Stomach (tissue), 9 donors: Measurements from ENCODE around the gene TP63. TPM values are rescaled to one million over a fixed set of nuclear protein-coding genes. Genes with fewer than 3 reads are reported as not detected.

Source experiments
- DNase-seq, 2 donors: peaks; one replicate each; pipeline versions ENCODE4 v3.0.0 to v3.0.0-alpha.2; 2013 to 2019
- H3K27ac ChIP-seq, 5 donors: fragments of 200-600 bp in 4 of 5; sonication (generic) in 4 of 5; one replicate each; pipeline ENCODE4 v1.5.1; 2013 to 2019; ENCODE audit warnings: mild to moderate bottlenecking in 1 of 5, moderate library complexity in 1 of 5
- H3K27me3 ChIP-seq, 3 donors: fragments of 200-600 bp; sonication (generic); one replicate each; pipeline ENCODE4 v1.5.1; 2017 to 2019; ENCODE audit warnings: mixed run types in 1 of 3
- H3K36me3 ChIP-seq, 4 donors: fragments of 200-600 bp; sonication (generic); 1 replicate in 3 of 4; 2 replicates in 1 of 4; pipeline ENCODE4 v1.5.1; 2016 to 2019
- H3K4me1 ChIP-seq, 4 donors: fragments of 200-600 bp; sonication (generic); one replicate each; pipeline ENCODE4 v1.5.1; 2016 to 2019
- H3K4me3 ChIP-seq, 4 donors: fragments of 200-600 bp; sonication (generic) in 3 of 4; one replicate each; pipeline ENCODE4 v1.5.1; 2016 to 2019; ENCODE audit warnings: mild to moderate bottlenecking in 1 of 4
- H3K9me3 ChIP-seq, 4 donors: fragments of 200-600 bp; sonication (generic); one replicate each; pipeline ENCODE4 v1.5.1; 2016 to 2019
- EP300 ChIP-seq: sonication (generic); formaldehyde crosslinking; IDR thresholded peaks from one replicate; pipeline ENCODE4 v1.6.1; 2017; ENCODE audit warnings: antibody characterized with exemption
- POLR2A ChIP-seq, 4 donors: fragments of 450-650 bp; IDR thresholded peaks; one replicate each; pipeline ENCODE4 v1.6.1; 2016; ENCODE audit warnings: antibody characterized with exemption in 4 of 4, control low read depth in 2 of 4, mild to moderate bottlenecking in 1 of 4, moderate library complexity in 1 of 4
- POLR2AphosphoS5 ChIP-seq, 3 donors: sonication (generic); formaldehyde crosslinking; IDR thresholded peaks; one replicate each; pipeline ENCODE4 v1.6.1; 2016; ENCODE audit warnings: antibody characterized with exemption in 3 of 3
- WGBS, 5 donors: extraction: QIAGEN DNeasy Blood & Tissue Kit in 3 of 5; methylation state at CpG; one replicate each; pipeline versions ENCODE4 v1.1.5 to v1.1.7; 2013 to 2018; 5-methylcytosine and 5-hydroxymethylcytosine counted together
- intact Hi-C: fragments of 100-400 bp; cut with DNase I; formaldehyde crosslinking; loops from one replicate; pipeline ENCODE4 v1.15.1; 2023; ENCODE audit warnings: low total_unique reads
- polyA plus RNA-seq, 3 donors: library from polyadenylated mRNA; stranded (reverse); fragments of 200-250 nt; gene quantifications; one replicate each; pipeline ENCODE4 v1.2.3, GENCODE V29; 2013
- total RNA-seq, 5 donors: library from RNA; depleted of rRNA; stranded (reverse); fragments of >200 nt; gene quantifications; one replicate each; pipeline versions ENCODE4 v1.1.0 to v1.2.3, GENCODE V29; 2014 to 2016
- TF ChIP-seq, protein P1 (sequence below), 7 experiments: fragments of 450-650 bp in 4 of 7; fragments of 200-600 bp in 3 of 7; sonication (generic) in 3 of 7; IDR thresholded peaks; one replicate each; pipeline ENCODE4 v1.5.1; 2016 to 2019; ENCODE audit warnings: antibody characterized with exemption in 7 of 7, control low read depth in 2 of 7, mild to moderate bottlenecking in 1 of 7
- donor health status: healthy with polysubstance abuse.
- donor health status: Bipolar disorder and iron deficiency.
- donor health status: healthy.

Gene TP63
- total and polyA plus RNA-seq, 8 donors, result 0.15 to 25.6 (median 0.55) TPM; not detected in 5

DNA sequence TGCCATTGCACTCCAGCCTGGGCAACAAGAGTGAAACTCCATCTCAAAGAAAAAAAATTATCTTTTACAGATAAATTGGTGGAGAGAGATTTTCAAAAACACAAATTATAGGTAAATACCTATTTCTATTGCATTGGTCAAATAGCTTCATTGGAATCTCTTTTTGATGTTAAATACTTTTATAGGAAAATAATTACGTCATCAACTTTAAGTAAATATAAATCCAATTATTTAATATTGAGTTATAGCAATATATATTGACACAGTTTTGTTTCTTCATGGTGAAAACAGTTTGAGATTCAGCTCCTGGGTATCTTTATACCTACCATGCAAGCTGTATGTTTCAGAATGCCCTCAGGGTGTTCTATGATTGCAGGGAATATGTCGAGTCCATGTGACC is 172.1 kb downstream of the TP63 start:
- H3K4me1 ChIP-seq, result no peaks in the 10 kb centered on the region
- H3K27ac ChIP-seq, result no peak overlapping the region
- H3K9me3 ChIP-seq, result no peaks in the 10 kb centered on the region
- no peaks in the 10 kb centered on the region for H3K36me3 ChIP-seq
- intact Hi-C loops, result no loop called here
- TF ChIP-seq POLR2AphosphoS5 (IDR thresholded peaks at IDR 0.05), result no peak
- no peak for TF ChIP-seq EP300
- TF ChIP-seq, protein P1, sequence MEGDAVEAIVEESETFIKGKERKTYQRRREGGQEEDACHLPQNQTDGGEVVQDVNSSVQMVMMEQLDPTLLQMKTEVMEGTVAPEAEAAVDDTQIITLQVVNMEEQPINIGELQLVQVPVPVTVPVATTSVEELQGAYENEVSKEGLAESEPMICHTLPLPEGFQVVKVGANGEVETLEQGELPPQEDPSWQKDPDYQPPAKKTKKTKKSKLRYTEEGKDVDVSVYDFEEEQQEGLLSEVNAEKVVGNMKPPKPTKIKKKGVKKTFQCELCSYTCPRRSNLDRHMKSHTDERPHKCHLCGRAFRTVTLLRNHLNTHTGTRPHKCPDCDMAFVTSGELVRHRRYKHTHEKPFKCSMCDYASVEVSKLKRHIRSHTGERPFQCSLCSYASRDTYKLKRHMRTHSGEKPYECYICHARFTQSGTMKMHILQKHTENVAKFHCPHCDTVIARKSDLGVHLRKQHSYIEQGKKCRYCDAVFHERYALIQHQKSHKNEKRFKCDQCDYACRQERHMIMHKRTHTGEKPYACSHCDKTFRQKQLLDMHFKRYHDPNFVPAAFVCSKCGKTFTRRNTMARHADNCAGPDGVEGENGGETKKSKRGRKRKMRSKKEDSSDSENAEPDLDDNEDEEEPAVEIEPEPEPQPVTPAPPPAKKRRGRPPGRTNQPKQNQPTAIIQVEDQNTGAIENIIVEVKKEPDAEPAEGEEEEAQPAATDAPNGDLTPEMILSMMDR (IDR thresholded peaks at IDR 0.05), result no peak
- TF ChIP-seq POLR2A (IDR thresholded peaks at IDR 0.05), result no peak
- no peaks in the 10 kb centered on the region for H3K27me3 ChIP-seq
- WGBS, 5 donors, result 86 to 95% (median 90%) methylated on average over 2 of the region's 2 CpGs
- no peak for DNase-seq
- H3K4me3 ChIP-seq, result no peak overlapping the region

DNA sequence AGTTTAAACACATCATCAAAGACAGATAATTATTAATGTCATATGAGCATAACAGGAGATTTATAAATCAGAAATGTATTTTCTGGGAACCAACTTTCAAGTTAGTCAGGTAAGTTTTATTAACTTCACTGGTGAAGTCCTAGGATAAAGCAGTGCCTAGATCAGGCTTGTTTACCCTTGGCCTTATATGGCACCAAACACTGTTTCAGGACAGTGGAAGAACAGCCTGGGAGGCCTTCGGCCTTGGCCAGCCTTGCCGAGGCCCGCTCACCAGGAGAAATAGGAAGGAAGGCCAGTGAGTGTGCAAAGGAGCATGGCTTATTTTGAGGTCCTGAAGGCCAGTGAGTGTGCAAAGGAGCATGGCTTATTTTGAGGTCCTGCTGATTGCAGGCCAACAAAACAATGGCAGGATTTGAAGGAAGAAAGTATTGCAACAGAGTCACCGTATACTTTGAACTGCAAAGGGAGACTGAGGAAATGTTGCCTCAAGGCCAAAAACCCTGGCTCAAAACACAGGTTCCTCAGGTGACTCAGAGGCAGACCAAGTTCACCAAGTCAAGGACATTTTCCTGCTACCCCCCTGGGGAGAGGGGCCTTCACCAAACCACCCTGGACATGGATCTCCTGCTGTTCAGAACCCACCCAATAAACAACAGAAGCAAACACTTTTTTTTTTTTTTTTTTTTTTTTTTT is 174.3 kb downstream of the TP63 start:
- DNase-seq, result no peak
- Histone ChIP-seq H3K27ac (no peak overlapping the region), H3K4me1 (no peaks in the 10 kb centered on the region), H3K4me3 (no peak overlapping the region), H3K36me3 (no peaks in the 10 kb centered on the region), H3K27me3 (no peaks in the 10 kb centered on the region), H3K9me3 (no peaks in the 10 kb centered on the region)
- WGBS, 5 donors, result 80 to 93% (median 89%) methylated on average over 4 of the region's 4 CpGs
- intact Hi-C loops, result no loop called here
- TF ChIP-seq EP300 (no peak), POLR2A (IDR thresholded peaks at IDR 0.05) (no peak), POLR2AphosphoS5 (IDR thresholded peaks at IDR 0.05) (no peak)
- TF ChIP-seq, protein P1 (IDR thresholded peaks at IDR 0.05), result no peak

DNA sequence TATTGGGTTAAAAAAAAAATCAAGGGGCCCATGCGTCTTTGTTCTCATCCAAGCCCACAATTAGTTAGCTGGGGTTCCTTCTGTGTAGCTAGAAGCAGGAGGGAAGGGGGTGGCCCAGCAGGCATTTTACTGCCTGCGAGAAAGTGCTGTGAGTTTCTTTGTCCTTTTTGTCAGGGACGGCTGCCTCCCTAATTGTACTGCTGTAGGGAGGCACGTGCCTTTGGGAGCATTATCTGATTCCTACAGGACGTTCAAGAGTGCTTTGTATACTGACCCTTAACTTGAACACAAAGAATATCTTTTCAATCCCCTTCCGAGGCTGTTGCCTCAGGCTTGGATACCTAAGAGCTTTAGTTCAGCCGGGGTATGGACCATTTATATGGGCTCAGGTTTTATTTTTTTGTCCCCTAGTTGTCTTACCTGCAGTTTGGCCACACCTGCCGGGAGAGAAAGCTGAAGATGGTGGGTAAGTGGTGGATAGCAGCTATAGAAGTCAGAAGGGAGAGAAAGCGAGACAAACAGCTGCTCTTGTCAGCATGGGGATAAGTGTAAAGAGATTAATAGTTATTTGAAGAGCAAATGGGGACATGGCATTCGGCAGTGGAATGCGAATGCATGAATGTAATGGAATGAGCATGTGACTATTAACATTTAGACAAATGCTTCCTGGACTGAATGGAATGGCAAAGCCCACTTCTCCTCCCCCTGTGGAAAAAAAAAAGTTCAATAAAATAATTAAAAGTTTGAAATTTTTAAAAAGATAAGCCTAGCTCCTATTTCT is 175.2 kb downstream of the TP63 start:
- Histone ChIP-seq H3K4me3 (no peak overlapping the region), H3K9me3 (no peaks in the 10 kb centered on the region), H3K27ac (no peak overlapping the region), H3K27me3 (no peaks in the 10 kb centered on the region), H3K36me3 (no peaks in the 10 kb centered on the region), H3K4me1 (no peaks in the 10 kb centered on the region)
- intact Hi-C loops, result no loop called here
- TF ChIP-seq POLR2A (IDR thresholded peaks at IDR 0.05), result no peak
- TF ChIP-seq, protein P1 (IDR thresholded peaks at IDR 0.05), result no peak
- no peak for TF ChIP-seq POLR2AphosphoS5 (IDR thresholded peaks at IDR 0.05)
- TF ChIP-seq EP300, result no peak
- peak in 1 of 2 donors; percentile 34 for DNase-seq
- 46 to 52% (median 51%) methylated on average over 11 of the region's 11 CpGs for WGBS, 5 donors

DNA sequence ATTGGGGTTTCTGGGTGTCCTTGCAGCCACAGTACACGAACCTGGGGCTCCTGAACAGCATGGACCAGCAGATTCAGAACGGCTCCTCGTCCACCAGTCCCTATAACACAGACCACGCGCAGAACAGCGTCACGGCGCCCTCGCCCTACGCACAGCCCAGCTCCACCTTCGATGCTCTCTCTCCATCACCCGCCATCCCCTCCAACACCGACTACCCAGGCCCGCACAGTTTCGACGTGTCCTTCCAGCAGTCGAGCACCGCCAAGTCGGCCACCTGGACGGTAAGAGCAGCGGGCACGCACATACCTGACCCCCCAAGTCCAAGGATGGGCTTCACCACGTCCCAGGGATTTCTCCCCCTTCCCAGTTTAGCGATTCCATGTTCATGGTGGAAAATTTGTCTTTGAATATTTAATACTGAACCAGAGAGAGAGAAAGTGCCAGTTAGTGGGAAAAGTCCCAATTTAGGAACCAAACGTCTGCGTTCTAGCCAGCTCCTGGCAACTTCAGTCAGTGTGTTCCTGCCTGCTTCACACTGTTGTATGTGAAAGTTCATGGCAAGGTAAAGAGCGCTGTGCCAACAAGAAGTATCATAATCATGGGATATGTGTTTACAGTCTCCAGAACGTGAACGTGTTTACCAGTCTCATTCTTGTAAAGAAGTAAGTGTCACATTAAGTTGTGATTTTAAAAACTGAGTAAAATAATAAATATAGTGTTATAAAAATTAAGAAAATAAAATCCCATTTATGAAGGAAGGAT is 177.2 kb downstream of the TP63 start:
- no peak for DNase-seq
- H3K4me3 ChIP-seq, result no peak overlapping the region
- H3K36me3 ChIP-seq, result no peaks in the 10 kb centered on the region
- H3K27ac ChIP-seq, result no peak overlapping the region
- TF ChIP-seq POLR2AphosphoS5 (IDR thresholded peaks at IDR 0.05) (no peak), EP300 (no peak), POLR2A (IDR thresholded peaks at IDR 0.05) (no peak)
- TF ChIP-seq, protein P1 (IDR thresholded peaks at IDR 0.05), result no peak
- WGBS, 5 donors, result 90 to 93% (median 90%) methylated on average over 26 to 29 of the region's 29 CpGs
- no peaks in the 10 kb centered on the region for H3K27me3 ChIP-seq
- H3K9me3 ChIP-seq, result no peaks in the 10 kb centered on the region
- intact Hi-C loops, result no loop called here
- H3K4me1 ChIP-seq, result no peaks in the 10 kb centered on the region
